NCI-H1694 (cell line): ENCODE results near the gene PAIP2B.
A peak's percentile ranks its signal among the peaks of the same experiment; 100 is the strongest.
"Not testable (repeated sequence)": the region's sequence is repeated elsewhere in the genome, so short reads cannot be mapped to it uniquely, and the experiment has no call there.

ENCODE experiments used
- DNase-seq: peaks from one replicate; lab custom pipeline; 2025; lab: John Stamatoyannopoulos, UW

Gene PAIP2B

GRCh38 chr2:71226965-71227560 lies at the start of gene PAIP2B:
Gene PAIP2B, minus strand, starts transcription at chr2:71227103. Its CDS starts 24,514 bp downstream, at chr2:71202589.
- peak; percentile 100 for DNase-seq

- DNase-seq, result no peak
These were observed 49.0 kb upstream of the PAIP2B start for GRCh38 chr2:71275939-71276310.

GRCh38 chr2:71269511-71270090 lies 42.7 kb upstream of the PAIP2B start:
- DNase-seq, result no peak

- no peak for DNase-seq
These were observed 36.5 kb upstream of the PAIP2B start for GRCh38 chr2:71263386-71263785.

DNA sequence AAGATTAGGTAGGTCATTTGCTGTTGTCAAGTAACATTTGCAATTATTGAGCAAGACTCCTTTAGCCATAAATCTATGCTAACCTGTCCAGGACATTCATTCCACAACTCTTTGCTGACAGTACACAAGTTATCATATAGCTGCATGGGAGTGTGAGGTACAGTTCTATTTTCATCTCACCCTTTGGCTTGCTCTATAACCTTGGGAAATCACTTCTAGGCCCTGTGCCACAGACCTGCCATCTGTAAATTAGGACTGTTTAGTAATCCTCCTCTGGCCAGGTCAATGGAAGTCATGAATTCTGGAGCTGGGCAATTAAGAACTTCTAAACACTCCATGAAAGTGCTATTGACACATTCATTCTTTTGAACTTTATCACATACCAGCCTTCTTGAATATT lies 34.6 kb upstream of the PAIP2B start:
- DNase-seq, result no peak

GRCh38 chr2:71256421-71256820 lies 29.5 kb upstream of the PAIP2B start:
- DNase-seq, result no peak

DNA sequence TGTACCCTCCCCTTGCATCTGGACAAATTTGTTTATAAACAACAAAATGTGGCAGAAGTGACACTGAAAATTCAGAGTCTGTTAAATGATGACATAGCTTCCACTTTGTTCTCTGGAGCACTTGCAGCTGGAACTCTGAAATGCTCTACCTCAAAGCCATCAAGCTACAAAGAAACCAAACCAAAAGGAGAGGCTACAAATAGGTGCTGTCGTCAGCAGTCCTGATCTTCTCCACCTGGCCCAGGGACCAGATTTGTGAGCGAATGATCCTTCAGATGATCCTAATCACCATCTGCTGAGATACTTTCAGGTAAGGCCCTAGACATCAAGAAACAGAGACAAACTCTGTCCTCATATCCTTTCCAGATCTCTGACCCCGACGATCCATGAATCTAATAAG lies 27.9 kb upstream of the PAIP2B start:
- DNase-seq, result no peak

DNA sequence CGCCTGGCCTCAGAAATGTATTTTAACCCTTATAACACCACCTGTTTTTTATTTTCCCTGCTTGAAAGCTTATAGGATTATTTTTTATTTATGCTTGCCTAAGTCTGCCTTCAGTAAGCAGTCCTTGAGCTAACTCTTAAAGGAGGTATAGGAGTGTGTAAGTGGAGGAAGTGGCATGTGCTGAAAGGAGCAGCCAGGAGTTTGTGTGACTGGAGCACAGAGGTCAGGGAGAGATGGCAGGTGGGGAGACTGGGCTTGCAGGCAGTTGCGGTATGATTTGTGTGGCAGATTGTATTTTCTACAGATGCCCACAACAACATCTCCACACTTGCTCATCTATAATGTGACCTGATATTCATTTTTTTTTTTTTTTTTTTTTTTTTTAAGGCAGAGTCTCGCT lies 27.2 kb upstream of the PAIP2B start:
- DNase-seq, result no peak

DNA sequence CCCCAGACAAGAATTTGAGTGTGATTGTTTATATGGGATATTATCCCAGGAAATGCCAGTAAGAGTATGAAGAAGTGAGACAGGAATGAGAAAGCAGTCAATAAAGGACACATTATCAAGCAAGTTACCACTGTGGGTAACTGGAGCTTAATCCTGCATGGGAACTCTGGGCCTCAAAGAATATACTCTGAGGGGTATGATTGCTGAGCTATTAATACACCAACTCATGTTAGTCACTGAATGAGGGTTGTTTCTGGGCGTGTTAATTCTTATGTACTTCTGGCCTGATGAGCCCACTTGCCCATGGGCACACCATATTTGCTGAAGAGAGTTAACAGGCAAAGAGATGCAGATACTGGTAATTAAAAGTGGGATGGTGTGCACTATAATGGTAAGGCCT lies 26.6 kb upstream of the PAIP2B start:
- no peak for DNase-seq

- DNase-seq, result no peak
These were observed 26.0 kb upstream of the PAIP2B start for GRCh38 chr2:71252862-71253261.

DNA sequence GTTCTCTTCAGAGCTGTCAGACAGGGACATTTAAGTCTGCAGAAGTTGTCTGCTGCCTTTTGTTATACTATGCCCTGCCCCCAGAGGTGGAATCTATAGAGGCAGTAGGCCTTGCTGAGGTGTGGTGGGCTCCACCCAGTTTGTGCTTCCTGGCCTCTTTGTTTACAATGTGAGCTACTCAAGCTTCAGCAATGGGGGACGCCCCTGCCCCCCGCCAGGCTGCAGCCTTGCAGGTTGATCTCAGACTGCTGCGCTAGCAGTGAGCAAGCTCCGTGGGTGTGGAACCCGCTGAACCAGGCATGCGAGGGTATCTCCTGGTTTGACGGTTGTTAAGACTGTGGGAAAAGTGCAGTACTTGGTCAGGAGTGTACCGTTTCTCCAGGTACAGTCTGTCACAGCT lies 24.0 kb upstream of the PAIP2B start:
- no peak for DNase-seq

DNA sequence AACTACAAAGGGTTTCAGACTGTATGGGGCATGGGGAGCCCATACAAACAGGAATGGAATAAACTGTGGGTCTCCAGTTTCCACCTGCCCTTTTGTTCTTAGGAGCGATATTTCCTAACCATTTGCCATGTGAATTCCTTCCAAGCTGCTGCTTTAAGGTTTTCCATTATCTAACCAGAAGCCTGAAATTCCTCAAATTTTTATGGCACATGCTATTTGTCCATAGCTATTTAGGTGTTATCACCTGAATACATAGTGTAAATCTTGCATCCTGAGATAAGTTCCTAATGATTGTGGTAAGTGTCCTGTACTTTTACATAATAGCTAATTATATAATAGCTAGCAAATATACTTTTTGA lies 17.4 kb upstream of the PAIP2B start:
- DNase-seq, result no peak

- peak; percentile 57 for DNase-seq
These were observed 16.9 kb upstream of the PAIP2B start for GRCh38 chr2:71243634-71244301.

DNA sequence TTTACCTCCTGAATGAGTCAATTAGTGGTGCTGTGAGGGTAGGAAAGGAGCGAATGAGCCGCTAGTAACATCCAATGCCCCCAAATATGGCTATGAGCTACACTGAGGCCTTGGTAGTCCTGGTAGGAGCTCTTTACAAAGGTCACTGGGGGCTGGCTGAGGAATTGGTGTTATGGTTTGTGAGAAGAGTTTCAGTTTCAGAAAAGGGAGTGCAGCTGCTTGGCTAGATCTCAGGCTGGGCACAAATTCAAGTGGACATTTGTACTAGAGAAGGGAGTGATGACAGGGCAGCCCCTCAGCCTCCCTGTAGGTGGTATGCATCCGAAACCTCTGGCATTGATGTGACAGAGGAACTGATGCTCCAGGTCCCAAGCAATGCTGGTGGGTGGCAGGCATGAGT lies 13.9 kb upstream of the PAIP2B start:
- DNase-seq, result no peak

GRCh38 chr2:71238089-71238488 lies 11.2 kb upstream of the PAIP2B start:
- no peak for DNase-seq

DNA sequence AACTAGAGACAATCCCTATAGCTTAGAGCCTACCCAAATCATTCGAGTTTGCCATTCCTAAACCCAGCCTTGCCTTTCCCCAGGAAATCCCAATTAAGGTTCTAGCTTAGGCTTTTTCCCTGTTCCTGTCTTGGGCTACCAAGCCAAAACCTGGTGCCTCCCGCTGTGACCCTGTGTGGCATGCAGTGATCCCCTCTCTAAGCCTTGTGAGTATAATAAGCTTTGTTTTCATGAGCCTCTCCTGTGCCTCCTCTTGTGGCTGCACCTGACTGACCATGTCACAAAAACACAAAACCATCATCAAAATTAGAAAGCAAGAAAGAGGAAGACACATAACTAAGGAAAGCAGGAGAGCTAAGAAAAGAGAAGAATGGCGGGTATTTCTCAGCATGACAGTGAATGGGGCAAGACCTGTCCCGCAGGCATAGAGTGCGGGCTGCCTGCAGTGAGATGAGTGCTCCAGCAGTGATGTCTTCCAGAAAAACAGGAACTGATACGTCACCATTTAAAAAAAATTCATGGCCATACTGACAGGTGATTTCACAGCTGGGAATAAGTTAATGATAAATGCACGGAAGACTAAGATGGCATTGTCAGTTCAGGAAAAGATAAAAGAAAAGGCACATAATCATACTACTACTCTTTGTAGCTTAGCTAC lies 9.2 kb upstream of the PAIP2B start:
- no peak for DNase-seq

DNA sequence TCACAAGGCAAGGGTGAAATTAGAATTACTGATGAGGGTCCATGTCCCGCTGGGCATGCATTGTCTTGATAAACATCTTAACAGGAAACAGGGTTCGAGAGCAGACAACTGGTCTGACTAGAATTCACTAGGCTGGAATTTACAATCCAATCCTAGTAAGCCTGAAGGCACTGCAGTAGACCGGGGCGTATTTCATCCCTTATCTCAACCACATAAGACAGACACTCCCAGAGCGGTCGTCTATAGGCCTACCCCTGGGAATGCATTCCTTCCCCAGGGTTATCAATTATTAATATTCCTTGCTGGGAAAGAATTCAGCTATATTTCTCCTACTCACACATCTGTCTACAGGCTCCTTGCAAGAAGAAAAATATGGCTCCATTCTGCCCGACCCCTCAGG lies 6.2 kb upstream of the PAIP2B start:
- not testable (repeated sequence) for DNase-seq

GRCh38 chr2:71226096-71226964 lies 573 bp downstream of the PAIP2B start:
- DNase-seq, result no peak

- no peak for DNase-seq
These were observed 2.0 kb downstream of the PAIP2B start for GRCh38 chr2:71224935-71225334.

- DNase-seq, result no peak
These were observed 2.4 kb downstream of the PAIP2B start for GRCh38 chr2:71224457-71224856.

- DNase-seq, result peak; percentile 4
These were observed 3.1 kb downstream of the PAIP2B start for GRCh38 chr2:71223767-71224333.

- DNase-seq, result no peak
These were observed 6.2 kb downstream of the PAIP2B start for GRCh38 chr2:71220743-71221142.
